Osteoblast (primary cell): ENCODE data around the gene TPRX2. TPM values are rescaled to one million over a fixed set of nuclear protein-coding genes. Genes with fewer than 3 reads are reported as not detected.
"Not testable (repeated sequence)": the region's sequence is repeated elsewhere in the genome, so short reads cannot be mapped to it uniquely, and the experiment has no call there.

Experiments used
- DNase-seq: peaks from one replicate; pipeline ENCODE4 v3.0.0; 2011; ENCODE audit warnings: low spot score, mixed read lengths; ENCODE audit not compliant: insufficient read length; ENCODE audit errors: missing footprints
- H2AFZ ChIP-seq: 2 replicates; pipeline ENCODE4 v1.6.0; 2011; ENCODE audit warnings: mild to moderate bottlenecking, low read length
- H3K27ac ChIP-seq: 2 replicates; pipeline ENCODE4 v1.5.1; 2011; ENCODE audit warnings: mild to moderate bottlenecking, low read depth, low read length, moderate library complexity
- H3K27me3 ChIP-seq: 2 replicates; pipeline ENCODE4 v1.6.0; 2012; ENCODE audit warnings: mild to moderate bottlenecking, control low read depth, inconsistent platforms, low read length, moderate library complexity; ENCODE audit not compliant: insufficient read depth
- H3K36me3 ChIP-seq: 2 replicates; pipeline ENCODE4 v1.5.1; 2011; ENCODE audit warnings: mild to moderate bottlenecking, low read length, control low read depth, moderate library complexity; ENCODE audit not compliant: insufficient read depth
- H3K4me1 ChIP-seq: 2 replicates; pipeline ENCODE4 v1.5.1; 2011; ENCODE audit warnings: mild to moderate bottlenecking, low read length, control low read depth, moderate library complexity; ENCODE audit not compliant: insufficient read depth
- H3K4me2 ChIP-seq: 2 replicates; pipeline ENCODE4 v1.6.0; 2011; ENCODE audit warnings: mild to moderate bottlenecking, low read length; ENCODE audit not compliant: insufficient read depth
- H3K4me3 ChIP-seq: fragments of 200-600 bp; sonication (generic); 3 replicates; pipeline ENCODE4 v1.5.1; 2012; ENCODE audit warnings: mild to moderate bottlenecking, low read length, inconsistent platforms; ENCODE audit not compliant: insufficient read depth
- H3K79me2 ChIP-seq: 2 replicates; pipeline ENCODE4 v1.6.0; 2012; ENCODE audit warnings: mild to moderate bottlenecking, low read length, control low read depth, inconsistent platforms; ENCODE audit not compliant: insufficient read depth
- H3K9me3 ChIP-seq: 2 replicates; pipeline ENCODE4 v1.5.1; 2011; ENCODE audit warnings: low read depth, low read length, control low read depth
- H4K20me1 ChIP-seq: 2 replicates; pipeline ENCODE4 v1.6.0; 2012; ENCODE audit warnings: mild to moderate bottlenecking, low read length, control low read depth; ENCODE audit not compliant: insufficient read depth
- total RNA-seq: library from RNA; depleted of rRNA; stranded (reverse); fragments of >200 nt; gene quantifications from 2 replicates; pipeline ENCODE4 v1.2.3, GENCODE V29; 2012
- TF ChIP-seq, protein P1 (sequence below): IDR thresholded peaks from 2 replicates; pipeline ENCODE4 v1.5.1; 2011; ENCODE audit warnings: mild to moderate bottlenecking, low read depth, low read length, moderate library complexity; ENCODE audit errors: extremely low read depth

Gene TPRX2, protein sequence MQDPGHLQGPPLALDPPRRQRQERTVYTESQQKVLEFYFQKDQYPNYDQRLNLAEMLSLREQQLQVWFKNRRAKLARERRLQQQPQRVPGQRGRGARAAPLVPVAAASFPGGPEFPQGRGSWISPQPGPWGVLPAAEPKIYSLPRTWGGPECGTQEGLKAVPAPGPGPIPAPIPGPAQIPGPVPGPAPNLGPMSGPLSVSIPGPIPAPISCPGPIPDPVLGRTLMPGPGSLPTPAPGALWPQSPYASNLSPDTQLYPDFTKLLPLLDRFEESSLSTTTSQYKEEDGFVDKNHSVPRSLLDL
- not detected in 2 replicates for total RNA-seq

GRCh38 chr19:47858646-47859285, at the start of gene TPRX2:
TPRX2 (plus strand) TSS chr19:47859235; CDS start chr19:47859247, 12 bp downstream.
- not testable (repeated sequence) for H4K20me1 ChIP-seq, H3K36me3 ChIP-seq, H3K4me3 ChIP-seq, H3K4me1 ChIP-seq, H3K4me2 ChIP-seq, H2AFZ ChIP-seq, H3K27ac ChIP-seq, H3K79me2 ChIP-seq, H3K9me3 ChIP-seq
- DNase-seq = peak; percentile 64
- peaks cover 15% of the 10 kb centered on the region for H3K27me3 ChIP-seq

DNA sequence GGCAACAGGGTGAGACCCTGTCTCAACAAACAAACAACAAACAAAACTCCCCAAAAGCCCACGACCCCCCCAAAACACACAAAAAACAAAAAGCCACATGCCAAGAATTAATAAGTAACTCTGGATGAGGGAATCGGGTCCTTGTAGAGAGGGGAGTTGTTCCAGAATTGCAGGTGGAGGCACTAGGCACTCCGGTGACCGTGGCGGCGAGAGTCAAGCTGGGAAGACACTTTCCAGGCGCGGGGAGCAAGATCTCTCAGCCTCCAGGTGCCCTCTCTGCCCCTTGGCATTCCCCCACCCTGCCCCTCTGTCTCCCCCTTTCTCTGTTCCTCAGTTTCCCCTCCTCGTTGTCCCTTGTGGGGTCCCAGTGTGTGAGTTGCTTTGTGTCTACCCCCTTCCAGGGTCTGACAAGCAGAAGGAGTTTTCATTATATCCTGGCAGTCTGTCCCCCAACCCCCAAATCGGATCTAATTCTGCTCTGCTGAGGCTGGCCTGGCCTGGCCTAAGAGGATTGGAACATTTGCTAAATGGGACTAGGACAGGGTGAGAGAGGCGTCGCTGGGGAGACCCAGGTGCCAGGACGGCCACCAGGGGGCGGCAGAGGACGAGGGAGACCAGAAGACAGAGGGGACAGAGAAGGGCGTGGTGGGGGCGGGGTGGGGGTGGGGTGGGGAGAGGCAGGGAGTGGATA, 45.6 kb upstream of the TPRX2 start:
- H3K4me1 ChIP-seq = no peaks in the 10 kb centered on the region
- TF ChIP-seq, protein P1, sequence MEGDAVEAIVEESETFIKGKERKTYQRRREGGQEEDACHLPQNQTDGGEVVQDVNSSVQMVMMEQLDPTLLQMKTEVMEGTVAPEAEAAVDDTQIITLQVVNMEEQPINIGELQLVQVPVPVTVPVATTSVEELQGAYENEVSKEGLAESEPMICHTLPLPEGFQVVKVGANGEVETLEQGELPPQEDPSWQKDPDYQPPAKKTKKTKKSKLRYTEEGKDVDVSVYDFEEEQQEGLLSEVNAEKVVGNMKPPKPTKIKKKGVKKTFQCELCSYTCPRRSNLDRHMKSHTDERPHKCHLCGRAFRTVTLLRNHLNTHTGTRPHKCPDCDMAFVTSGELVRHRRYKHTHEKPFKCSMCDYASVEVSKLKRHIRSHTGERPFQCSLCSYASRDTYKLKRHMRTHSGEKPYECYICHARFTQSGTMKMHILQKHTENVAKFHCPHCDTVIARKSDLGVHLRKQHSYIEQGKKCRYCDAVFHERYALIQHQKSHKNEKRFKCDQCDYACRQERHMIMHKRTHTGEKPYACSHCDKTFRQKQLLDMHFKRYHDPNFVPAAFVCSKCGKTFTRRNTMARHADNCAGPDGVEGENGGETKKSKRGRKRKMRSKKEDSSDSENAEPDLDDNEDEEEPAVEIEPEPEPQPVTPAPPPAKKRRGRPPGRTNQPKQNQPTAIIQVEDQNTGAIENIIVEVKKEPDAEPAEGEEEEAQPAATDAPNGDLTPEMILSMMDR = peak; percentile 55
- H3K27ac ChIP-seq = no peak overlapping the region

DNA sequence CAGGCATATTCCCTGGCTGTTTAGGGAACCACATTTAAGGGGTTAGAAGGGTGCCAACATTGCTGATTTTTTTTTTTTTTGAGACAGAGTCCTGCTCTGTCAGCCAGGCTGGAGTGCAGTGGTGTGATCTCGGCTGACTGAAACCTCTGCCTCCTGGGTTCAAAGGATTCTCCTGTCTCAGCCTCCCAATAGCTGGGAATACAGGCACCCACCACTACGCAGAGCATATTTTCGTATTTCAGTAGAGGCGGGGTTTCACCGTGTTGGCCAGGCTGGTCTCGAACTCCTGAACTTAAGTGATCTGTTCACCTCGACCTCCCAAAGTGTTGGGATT, 45.1 kb upstream of the TPRX2 start:
- TF ChIP-seq, protein P1 = no peak
- H4K20me1 ChIP-seq = no peaks in the 10 kb centered on the region
- DNase-seq = no peak
- H3K79me2 ChIP-seq = no peaks in the 10 kb centered on the region
- no peaks in the 10 kb centered on the region for H3K27me3 ChIP-seq
- no peaks in the 10 kb centered on the region for H3K4me1 ChIP-seq
- H3K4me2 ChIP-seq = no peak overlapping the region
- no peaks in the 10 kb centered on the region for H3K9me3 ChIP-seq
- no peak overlapping the region for H3K4me3 ChIP-seq
- H2AFZ ChIP-seq = no peak overlapping the region
- H3K27ac ChIP-seq = no peak overlapping the region
- no peaks in the 10 kb centered on the region for H3K36me3 ChIP-seq

More for the DNA sequence above, 45.6 kb upstream of the TPRX2 start:
- Histone ChIP-seq H3K36me3 (no peaks in the 10 kb centered on the region), H4K20me1 (no peaks in the 10 kb centered on the region), H2AFZ (no peak overlapping the region), H3K27me3 (no peaks in the 10 kb centered on the region), H3K4me3 (no peak overlapping the region), H3K9me3 (no peaks in the 10 kb centered on the region), H3K79me2 (no peaks in the 10 kb centered on the region), H3K4me2 (no peak overlapping the region)
- peak; percentile 90 for DNase-seq

GRCh38 chr19:47816270-47816669, 42.8 kb upstream of the TPRX2 start:
- H3K4me3 ChIP-seq, H3K79me2 ChIP-seq, H3K4me1 ChIP-seq, H4K20me1 ChIP-seq, H3K9me3 ChIP-seq, H3K4me2 ChIP-seq, H2AFZ ChIP-seq, H3K27ac ChIP-seq, DNase-seq, H3K36me3 ChIP-seq: not testable (repeated sequence)
- peaks cover 20% of the 10 kb centered on the region for H3K27me3 ChIP-seq

- H3K4me1 ChIP-seq, H4K20me1 ChIP-seq, H3K27ac ChIP-seq, H2AFZ ChIP-seq, H3K9me3 ChIP-seq, H3K4me3 ChIP-seq, H3K36me3 ChIP-seq, H3K4me2 ChIP-seq, H3K79me2 ChIP-seq, DNase-seq: not testable (repeated sequence)
- H3K27me3 ChIP-seq = peaks cover 37% of the 10 kb centered on the region
These were observed 40.8 kb upstream of the TPRX2 start for GRCh38 chr19:47818221-47818620.
